HuH-7.5 (cell line): ENCODE results near the gene EDEM2.
"Not testable (repeated sequence)": the region's sequence is repeated elsewhere in the genome, so short reads cannot be mapped to it uniquely, and the experiment has no call there.

Source experiments
- DNase-seq: peaks from one replicate; pipeline ENCODE4 v3.0.0; 2011; ENCODE audit warnings: low spot score

EDEM2 gene

GRCh38 chr20:35146920-35147574 is at the start of gene EDEM2:
TSS of gene EDEM2 (minus strand) at chr20:35147336. CDS start at chr20:35147258, 78 bp downstream.
- peak; percentile 98 for DNase-seq

- no peak for DNase-seq
These were observed 49.2 kb upstream of the EDEM2 start for GRCh38 chr20:35196313-35196712.

GRCh38 chr20:35193031-35193791 is 46.1 kb upstream of the EDEM2 start:
- not testable (repeated sequence) for DNase-seq

- DNase-seq = no peak
These were observed 45.2 kb upstream of the EDEM2 start for GRCh38 chr20:35192118-35192872.

- DNase-seq = no peak
These were observed 44.4 kb upstream of the EDEM2 start for GRCh38 chr20:35191419-35192117.

GRCh38 chr20:35190556-35190955 is 43.4 kb upstream of the EDEM2 start:
- no peak for DNase-seq

GRCh38 chr20:35189223-35189622 is 42.1 kb upstream of the EDEM2 start:
- not testable (repeated sequence) for DNase-seq

- DNase-seq = no peak
These were observed 40.6 kb upstream of the EDEM2 start for GRCh38 chr20:35187584-35188190.

GRCh38 chr20:35186691-35187289 is 39.7 kb upstream of the EDEM2 start:
- DNase-seq = not testable (repeated sequence)

GRCh38 chr20:35181731-35182130 is 34.6 kb upstream of the EDEM2 start:
- DNase-seq = no peak

GRCh38 chr20:35180266-35180665 is 33.1 kb upstream of the EDEM2 start:
- DNase-seq = no peak

GRCh38 chr20:35179292-35180212 is 32.4 kb upstream of the EDEM2 start:
- no peak for DNase-seq

- DNase-seq = no peak
These were observed 29.0 kb upstream of the EDEM2 start for GRCh38 chr20:35176132-35176531.

- DNase-seq = peak; percentile 91
These were observed 27.5 kb upstream of the EDEM2 start for GRCh38 chr20:35174458-35175216.

GRCh38 chr20:35173576-35174192 is 26.5 kb upstream of the EDEM2 start:
- no peak for DNase-seq

GRCh38 chr20:35172434-35172806 is 25.3 kb upstream of the EDEM2 start:
- no peak for DNase-seq

GRCh38 chr20:35171753-35172433 is 24.8 kb upstream of the EDEM2 start, which contains the start of gene PROCR:
TSS of gene PROCR (plus strand) at chr20:35172072. CDS start at chr20:35172155, 83 bp downstream.
- no peak for DNase-seq

GRCh38 chr20:35171438-35171752 is 24.3 kb upstream of the EDEM2 start:
- no peak for DNase-seq
